ENCODE data around the gene NACC2.

The NACC2 gene

DNA sequence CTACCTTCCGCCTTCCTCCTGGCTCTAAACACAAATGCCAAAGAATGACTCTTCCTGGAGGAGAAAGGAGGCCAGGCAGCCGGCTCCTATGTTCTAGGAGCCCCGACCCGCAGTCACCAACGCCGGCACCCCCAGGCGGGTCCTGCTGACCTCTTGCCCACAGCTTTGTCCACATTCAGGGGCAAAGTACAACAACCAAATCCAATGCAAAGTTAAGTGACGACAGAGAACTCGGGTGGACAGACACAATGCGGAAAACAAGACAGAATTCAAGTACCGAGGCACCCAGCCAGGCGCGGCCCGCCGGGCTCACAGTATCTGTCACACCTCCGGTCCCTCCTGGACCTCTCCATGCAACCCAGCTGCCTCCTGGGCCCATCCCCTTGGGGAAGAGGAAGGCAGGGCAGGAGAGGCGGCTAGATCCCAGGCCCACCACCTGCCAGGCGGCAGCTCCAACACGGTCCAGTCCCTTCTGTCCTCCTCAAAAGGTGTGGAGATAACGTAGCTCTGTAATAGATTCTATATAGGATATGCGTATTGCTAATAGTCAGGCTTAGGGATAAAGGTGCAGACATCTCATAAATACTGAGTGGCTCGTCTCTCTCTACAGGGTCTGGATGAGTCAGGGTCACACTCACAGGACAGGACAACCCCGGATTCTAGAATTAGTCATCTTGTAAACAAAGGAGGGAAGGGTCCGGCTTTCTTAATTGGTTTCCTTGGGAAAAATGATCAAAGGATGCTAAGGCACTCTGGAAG lies 87.0 kb downstream of the NACC2 start:
- no peak for DNase-seq

DNA sequence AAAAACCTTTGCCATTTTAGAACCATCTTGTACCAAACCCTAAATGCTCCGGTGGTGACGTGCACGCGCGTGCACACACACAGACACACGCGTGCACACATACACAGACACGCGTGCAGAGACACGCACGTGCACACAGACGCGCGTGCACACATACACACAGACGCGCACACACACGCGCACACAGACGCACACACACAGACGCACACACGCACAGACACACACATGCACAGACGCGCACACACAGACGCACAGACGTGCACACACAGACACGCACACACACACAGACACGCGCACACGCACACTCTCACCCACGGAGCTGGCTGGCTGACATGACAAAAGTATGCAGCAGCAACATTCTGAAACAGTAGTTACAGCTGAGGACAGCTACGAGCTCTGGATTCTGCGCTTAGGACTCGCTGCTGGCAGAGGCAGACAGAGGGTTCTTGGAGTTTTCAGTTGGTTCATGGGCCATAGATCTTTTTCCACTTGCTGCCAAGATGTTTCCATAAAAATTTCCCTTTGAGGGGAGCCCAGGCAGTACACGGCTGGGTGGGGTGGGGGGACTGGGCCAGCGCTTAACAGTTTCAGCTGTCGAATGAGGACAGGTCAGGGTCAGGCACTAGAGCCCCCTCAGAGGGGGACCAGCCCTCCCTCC lies 87.7 kb downstream of the NACC2 start:
- no peak for DNase-seq

DNA sequence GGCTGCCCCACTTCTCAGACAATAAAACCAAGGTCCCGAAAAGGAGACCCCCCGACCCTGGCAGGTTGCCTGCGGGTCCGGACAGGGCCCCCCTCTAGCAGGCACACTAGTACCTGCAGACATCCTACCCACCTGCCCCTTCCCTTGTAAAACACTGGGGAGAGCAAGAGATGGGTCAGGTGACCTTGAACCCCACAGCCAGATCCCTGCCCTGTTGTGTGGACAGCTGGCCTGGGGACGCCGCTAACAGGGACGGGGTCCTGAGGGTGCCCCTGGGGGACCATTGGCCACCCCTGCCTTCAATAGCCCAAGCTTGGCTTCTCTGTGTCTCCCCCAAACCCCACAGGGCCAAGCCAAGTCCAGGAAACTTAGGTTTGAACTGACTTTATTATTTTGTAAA lies 88.9 kb downstream of the NACC2 start:
- no peak for DNase-seq

DNA sequence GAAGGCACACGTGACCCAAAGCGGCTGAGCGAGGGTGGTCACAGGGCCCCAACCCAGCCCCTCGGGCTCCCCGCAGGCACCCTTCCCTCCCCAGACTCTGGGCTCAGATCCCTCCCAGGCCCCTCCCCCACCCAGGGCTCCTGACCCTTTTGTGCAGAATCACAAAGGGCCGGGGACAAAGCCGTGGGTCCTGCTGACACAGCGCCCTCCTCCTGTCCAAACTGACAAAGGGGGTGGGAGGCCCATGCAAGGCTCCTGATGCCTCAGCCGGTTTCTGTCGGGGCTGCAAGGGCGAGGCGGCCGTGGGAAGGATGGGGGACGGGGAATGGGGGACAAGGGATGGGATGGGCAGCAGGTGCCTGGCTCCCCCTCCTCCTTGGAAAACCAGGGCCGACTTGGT lies 90.4 kb downstream of the NACC2 start:
- no peak for DNase-seq

DNA sequence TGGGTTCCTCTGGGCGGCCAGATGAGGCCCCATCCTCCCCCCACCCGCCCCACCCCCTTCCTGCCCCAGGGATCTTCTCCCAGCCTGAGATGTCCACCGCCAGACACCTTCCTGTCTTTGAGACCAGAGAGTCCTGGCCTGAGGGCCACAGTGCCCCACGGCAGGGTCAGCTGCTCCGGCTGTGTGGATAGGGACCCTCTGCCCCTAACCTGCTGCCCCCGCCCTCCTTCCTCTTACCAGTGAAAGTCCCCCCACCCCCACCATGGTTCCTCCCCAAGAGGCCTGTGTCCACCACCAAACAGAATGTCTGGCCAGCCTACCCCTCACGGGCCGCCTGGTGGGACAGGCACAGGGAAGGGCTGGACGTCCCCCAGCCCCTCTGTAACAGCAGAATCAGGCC lies 90.9 kb downstream of the NACC2 start:
- no peak for DNase-seq

DNA sequence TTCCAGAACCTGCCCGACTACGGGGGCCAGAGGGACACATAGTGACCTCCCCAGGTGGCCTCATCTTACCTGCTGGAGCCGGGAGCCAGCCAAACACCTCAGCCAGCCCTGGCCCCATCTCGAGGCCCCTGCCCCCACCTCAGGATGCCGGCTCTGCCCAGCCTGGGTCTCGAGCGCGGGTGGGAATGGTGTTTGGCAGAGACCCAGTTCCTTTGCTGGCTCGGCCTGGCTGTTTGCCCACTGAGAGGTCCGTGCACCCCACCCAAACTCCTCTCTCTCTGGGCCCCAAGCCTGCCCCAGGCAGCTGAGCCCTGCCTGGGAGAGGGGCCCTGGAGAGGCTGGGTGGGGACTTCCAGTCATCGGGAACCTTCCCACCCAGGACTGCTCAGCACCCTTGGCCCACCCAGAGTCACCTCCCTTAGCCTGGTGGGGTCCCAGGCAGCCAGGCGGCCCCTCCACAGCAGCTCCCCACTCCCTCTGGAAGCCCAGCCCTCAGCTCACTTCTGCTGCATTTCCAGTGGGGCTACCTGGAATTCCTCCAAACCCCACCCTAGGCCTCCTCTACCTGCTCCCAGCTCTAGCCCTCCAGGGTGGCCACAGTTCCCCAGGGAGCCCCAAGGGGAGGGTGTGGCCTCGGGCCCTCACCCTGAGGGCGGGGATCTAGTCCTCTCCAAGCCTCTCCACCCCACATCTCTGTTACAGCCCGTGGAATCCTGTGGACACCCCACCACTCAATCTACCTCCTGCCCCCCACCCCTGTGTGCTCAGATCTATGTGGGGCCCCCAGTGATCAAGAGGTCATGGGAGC lies 91.5 kb downstream of the NACC2 start:
- DNase-seq = no peak

DNA sequence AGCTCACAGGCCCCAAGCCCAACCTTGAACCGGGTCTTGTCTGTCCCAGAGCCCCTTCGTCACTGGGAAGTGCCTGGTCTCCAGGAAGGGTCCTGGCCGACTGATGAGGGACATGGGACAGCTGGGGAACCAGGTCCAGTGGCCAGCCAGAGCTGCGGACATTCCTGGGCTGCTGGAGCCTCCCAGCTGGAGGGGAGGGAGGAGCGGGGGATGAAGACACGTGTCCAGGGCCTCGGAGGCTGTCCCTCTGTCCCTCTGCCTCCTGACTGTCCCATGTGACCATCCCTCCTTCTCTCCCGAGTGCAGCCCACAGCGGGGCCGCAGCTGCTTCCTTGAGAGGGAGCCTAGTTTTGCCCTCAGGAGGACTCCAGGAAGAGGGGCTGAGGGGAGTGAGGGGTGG lies 92.2 kb downstream of the NACC2 start:
- DNase-seq = no peak

DNA sequence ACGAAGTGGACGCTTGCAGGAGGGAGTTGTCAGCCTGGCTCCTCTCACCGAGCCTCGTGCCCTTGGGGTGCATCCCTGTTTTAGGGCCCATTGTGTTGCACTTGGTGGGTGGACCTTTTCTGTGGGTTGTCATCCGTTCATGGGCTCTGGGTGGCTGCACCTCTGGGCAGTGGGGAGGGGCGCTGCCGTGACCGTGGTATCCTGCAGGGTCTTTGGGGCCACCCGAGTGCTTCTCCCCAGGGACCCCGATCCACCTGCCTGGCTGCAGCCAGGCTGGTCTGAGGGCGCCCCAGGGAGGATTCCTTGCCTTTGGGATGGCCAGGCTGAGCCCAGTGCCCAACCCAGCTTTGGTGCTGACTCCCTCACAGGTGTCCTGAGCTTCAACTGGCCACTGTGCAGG lies 92.9 kb downstream of the NACC2 start:
- no peak for DNase-seq

DNA sequence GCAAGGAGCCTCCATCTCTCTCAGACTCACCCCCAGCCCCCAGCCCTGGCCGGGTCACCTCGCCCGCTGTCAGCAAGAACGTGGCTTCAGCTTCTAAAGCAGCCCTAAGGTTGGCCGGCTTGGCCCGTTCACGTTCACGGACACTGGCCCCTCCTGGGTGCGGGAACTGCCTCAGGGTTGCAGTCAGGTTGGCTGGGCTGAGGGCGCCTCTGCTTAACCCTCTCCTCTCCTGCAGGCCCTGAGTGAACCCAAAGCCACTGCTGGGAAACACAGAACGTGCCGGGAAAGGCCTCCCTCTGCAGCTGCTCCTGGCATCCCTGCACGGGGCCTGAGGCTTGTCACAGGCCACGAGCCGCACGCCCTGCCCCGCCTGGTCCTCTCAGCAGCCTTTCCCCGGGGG lies 93.9 kb downstream of the NACC2 start:
- DNase-seq = no peak

DNA sequence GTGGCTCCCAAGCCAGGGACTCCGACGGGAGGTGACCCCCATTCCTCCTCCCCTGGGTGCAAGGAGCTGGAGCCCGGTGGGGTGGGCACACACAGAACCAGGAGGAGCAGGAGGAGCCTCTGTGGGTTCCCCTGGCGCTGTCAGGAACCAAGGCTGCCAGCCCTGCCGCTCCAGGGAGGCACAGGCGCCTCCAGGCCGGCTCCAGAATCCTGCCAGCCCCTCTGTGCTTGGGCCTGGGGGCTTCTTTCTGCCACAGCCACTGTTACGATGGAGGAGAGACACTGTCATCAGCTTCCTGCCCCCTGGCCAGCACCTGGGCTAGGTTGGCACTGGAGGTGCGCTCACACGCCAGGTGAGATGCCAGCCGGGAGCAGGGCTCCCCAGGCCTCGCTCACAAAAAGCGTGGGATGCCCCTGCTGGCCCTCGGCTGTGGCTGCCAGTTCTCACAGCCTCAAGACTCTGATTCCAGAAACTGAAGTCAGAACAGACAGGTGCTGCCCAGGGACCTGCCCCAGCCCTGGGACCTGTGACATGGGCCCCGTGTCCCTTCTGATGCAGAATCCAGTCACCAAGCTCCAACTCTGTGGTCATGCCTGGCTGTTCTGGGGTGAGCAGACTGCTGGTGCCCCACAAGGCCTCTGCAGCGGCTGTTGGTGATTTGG lies 96.5 kb downstream of the NACC2 start:
- no peak for DNase-seq

DNA sequence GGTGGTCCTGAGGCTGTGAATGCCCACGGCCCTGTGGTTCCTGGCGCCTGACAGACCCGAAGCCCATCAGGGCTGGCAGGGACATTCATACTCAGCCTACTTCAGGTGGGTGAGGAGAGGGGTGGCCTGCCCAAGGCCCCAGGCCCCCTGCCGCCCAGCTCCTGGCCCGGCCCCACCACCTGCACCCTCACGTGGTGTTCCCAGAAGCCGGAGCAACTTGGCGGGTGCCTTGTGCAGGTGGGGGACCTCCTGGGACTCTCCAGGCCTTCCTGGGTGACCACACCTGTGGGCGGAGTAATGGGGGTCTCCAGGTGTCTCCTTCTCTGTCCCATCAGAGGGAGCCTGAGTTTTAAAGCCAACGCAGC lies 97.1 kb downstream of the NACC2 start:
- no peak for DNase-seq

DNA sequence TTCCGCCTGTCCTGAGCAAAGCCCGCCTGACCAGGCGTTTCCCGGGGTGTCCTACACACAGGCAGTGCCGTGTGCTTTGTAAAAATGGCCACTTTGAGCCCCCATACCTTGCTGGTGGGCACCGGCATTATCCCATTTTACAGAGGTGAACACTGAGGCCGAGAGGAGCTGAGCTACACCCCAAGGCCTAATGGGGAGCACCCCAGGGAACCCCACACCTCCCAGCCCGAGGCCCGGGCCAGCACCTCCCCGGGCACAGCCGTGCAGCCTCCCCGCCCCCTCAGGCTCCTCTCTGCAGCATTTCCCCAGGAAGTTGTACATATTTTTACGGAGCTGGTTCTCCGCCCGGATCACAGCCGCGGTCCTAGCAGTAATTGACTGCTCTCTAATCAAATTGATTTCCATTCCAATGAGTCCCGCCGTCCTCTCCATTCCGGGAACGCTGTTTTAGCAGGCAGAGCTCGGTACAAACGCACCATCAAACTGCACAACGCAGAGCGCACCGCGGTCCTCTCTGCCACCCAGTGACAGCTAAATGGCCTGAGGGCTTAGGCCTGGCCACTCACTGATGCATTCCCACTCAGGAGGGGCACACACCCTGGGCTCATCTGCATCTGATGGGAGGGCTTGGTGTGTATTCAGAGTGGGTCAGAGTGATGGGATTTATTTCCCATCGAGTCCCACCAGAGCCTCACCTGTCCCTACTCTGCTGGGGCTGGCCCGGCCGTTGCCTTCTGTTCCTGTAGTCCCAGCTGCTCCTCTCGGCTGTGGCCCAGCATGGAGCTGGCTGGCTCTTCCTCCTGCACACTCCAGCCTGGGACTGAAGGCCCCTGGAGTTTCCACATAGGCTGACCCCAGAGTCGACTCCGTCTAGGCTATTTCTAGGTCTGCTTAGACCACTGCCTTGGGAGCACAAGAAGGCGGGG lies 97.7 kb downstream of the NACC2 start:
- DNase-seq = no peak

DNA sequence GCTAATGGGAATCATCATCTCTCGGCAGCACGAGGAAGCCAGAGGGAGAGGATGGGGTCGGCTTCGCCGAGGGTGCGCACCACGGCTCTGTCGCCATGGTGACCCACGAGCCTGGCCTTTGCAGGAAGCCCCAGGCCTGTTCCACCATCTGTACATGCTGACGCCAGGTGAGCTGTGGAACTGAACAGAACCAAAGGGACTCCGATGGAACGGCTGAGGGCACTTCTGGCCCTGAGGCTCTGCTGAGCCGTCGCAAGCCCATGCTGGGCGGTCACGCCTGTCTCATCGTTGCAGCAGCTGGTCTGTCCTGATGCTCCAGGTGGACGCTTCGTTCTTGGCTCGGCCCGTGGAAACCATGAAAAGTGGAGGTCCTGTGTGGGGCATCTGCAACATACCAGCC lies 99.3 kb downstream of the NACC2 start:
- no peak for DNase-seq

DNA sequence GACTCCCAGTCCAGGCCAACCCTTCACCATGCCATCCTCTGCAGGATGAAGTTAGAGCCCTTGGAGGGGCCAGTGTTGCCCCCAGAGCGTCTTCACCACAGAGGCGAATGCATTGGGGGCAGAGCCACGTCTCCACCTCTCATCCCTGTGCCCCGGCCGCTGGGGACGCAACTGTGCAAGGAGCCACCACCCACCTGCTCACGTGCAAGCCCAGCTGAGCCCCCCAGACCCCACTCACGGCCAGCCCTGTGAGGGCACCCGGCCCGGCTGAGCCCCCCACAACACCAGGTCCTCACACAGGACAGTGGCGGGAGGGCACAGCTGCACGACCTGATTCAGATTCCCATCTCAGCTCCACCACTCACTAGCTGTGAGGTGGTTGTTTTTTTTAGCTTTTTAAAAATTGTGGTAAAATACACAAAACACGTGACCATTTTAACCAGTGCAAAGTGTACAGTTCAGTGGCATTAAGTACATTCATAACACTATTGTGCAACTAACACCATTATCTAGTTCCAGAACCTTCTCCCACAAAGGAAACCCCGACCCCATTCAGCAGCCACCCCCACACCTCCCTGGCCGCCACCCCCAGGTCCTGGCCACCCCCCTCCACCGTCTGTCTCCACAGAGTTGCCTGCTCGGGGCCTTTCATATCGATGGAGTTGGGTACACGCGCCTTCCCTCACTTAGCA lies 100.4 kb downstream of the NACC2 start:
- peak; percentile 80 for DNase-seq

DNA sequence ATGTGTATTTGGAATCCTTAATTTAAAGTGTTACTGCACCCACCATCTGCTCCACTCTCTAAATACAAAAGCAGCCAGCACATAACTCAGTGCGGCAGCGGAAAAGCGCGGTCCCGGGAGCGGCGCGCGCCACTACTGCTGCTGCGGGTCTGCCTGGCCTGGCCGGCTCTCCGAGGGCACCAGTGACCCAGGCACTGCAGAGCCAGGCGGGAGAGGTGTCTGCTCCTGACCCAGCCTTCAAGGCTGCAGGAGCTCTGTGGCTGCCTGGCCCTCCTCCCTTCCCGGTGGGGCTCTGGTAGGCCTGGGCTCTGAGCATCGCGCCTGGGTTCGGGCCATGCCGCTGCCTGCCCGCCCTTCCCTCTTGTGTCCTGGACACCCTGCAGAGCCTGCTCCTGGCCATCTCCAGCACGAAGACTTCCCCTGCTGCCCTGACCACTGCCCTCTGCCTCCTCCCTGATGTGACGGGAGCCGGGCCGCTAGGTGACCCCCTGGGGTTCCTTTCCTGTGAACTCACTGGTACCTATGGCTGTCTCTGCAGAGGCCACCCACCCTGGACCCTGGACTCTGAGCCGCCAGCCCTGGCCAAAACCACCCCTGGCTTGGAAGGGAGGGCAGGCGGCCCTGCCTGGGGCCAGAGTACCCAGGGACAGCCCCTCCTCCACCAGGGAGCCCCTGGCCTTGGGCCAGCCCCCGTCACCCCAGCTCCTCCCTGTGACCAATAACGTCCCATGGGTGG lies 101.2 kb downstream of the NACC2 start:
- DNase-seq = no peak

DNA sequence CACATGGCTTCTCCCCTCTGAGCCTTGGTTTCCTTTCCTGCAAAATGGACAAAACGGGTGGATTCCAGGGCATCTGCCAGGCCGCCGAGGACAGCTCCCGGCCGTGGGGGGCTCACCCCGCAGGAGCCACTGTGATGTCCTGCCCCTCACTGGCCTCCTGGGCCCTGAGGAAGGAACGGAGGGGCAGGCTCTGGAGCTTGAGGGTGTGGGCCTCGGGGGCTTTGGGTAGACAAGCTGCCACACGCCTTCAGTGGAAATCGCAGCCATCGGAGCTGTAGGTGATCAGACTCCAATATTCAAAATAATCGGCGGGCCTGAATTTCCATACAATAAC lies 101.7 kb downstream of the NACC2 start:
- no peak for DNase-seq

DNA sequence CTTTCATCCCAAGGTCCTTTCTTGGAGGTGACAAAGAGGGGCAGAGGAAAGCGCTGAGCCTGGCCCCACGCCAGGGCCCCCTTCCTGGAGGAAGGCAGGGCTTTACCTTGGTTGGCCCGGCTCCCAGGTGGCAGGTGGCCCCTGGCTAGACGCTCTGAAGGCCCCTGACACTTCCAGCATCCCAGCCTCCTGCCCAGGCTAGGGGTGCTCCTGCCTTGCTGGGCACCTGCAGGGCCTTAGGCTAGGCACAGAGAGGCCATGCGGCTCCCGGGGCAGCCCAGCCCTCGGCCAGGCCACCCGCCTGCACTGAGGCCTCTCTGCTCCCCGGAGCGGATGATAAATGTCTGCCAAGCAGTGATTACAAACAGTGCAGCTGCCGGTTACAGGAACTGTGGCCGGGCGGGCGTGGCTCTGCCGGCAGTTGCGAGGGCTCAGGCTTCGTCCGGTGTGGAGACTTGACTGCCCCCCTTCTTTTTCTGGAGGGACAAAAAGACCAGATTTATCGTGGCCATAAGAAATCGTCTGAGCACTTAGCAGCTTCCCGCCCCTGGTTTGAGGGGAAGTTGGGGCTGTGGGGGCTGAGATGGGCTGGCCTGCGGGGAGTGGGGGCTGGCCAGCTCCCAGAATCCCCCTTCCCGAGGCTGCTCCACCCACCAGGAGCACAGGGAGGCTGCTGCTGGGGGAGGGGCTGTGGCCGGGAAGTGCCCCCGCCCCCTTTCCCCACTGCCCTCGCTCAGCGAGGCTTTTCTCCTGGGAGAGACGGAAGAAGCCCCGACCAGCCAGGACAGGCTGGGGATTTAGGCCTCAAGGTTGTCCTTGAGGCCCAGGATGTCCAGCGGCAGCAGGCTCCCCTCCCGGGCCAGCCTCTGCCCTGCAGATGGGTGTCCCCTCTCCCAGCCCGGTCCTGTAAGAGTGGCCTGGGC lies 102.3 kb downstream of the NACC2 start:
- peak; percentile 76 for DNase-seq

DNA sequence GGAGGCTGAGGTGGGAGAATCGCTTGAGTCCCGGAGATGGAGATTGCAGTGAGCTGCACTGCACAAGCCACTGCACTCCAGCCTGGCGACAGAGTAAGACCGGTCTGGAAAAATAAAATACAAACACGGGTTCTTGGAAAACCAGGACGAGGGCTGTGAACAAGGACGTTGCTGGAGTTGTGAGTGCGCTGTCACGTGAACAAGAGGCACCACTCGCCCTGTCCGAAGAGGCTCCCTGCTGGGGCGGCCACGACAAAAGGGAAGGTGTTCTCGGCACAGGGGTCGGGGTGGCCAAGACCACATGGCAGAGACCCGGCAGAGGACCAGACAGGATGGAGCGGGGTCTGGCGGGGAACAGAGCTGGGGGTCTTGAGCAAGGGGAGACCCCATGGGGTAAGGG lies 103.3 kb downstream of the NACC2 start:
- no peak for DNase-seq

DNA sequence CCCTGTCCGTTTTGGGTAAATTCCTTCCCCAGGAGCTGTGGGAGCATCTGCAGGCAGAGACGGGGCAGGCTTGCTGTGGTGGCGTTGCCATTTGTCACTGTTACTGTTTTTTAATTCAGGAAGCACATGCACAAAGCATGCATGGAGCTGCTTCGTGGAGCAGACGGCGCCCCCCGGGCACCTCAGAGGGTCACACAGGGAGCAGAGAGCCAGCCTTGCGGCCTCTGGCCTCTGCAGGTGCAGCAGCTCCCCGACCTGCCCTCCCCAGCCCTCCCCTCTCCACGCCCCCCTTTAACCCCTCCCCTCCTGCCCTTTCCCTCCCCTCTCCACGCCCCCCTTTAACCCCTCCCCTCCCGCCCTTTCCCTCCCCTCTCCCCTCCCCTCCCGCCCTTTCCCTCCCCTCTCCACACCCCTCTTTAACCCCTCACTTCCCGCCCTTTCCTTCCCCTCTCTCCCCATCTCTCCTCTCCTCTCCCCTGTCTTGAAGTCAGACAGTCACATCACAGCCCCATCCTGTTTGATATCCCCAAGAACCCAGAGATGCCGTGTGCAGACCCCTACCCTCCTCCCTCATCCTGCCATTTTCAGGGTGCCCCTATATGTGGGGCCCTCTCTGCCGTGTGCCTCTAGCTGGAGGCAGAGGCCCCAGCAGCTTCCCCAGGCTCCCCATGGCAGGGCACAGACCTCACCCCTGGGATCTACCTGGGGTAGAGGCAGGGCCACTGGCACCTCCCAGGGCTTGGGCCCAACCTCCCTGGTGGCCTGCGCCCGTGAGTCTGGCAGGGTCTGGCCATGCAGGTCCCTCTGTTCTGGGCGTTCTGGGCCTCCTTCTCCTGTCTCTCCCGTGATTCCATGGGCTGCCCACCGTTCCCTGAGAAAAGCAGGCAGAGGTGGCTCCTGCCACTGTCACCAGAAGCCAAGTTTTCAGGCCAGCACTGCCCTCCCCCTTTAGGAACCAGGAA lies 104.3 kb downstream of the NACC2 start:
- no peak for DNase-seq

All from MV-4-11 (cell line).